Peyer's patch (tissue), 4 donors: ENCODE data around the gene ZDHHC6. TPM values are rescaled to one million over a fixed set of nuclear protein-coding genes. Genes with fewer than 3 reads are reported as not detected.

Source experiments
- DNase-seq, 3 donors: peaks; one replicate each; pipeline ENCODE4 v3.0.0-alpha.2; 2017 to 2019
- H3K27ac ChIP-seq, 4 donors: fragments of 200-600 bp; sonication (generic); one replicate each; pipeline ENCODE4 v1.5.1; 2016 to 2019
- H3K27me3 ChIP-seq, 2 donors: fragments of 200-600 bp; sonication (generic); one replicate each; pipeline ENCODE4 v1.5.1; 2019
- H3K36me3 ChIP-seq, 3 donors: fragments of 200-600 bp; sonication (generic); one replicate each; pipeline ENCODE4 v1.5.1; 2016 to 2019
- H3K4me1 ChIP-seq, 4 donors: fragments of 200-600 bp; sonication (generic); one replicate each; pipeline ENCODE4 v1.5.1; 2016 to 2019
- H3K4me3 ChIP-seq, 4 donors: fragments of 200-600 bp; sonication (generic); 1 replicate in 3 of 4; 2 replicates in 1 of 4; pipeline ENCODE4 v1.5.1; 2016 to 2019; ENCODE audit warnings: mild to moderate bottlenecking in 1 of 4
- H3K9me3 ChIP-seq, 4 donors: fragments of 200-600 bp; sonication (generic); one replicate each; pipeline ENCODE4 v1.5.1; 2016 to 2019; ENCODE audit warnings: mild to moderate bottlenecking in 1 of 4
- CTCF ChIP-seq, 6 experiments: fragments of 450-650 bp in 4 of 6; fragments of 200-600 bp in 2 of 6; sonication (generic) in 1 of 6; IDR thresholded peaks; one replicate each; pipeline ENCODE4 v1.5.1; 2017 to 2019; ENCODE audit warnings: antibody characterized with exemption in 6 of 6, mild to moderate bottlenecking in 3 of 6, moderate library complexity in 1 of 6
- POLR2A ChIP-seq, 2 donors: fragments of 450-650 bp; IDR thresholded peaks; one replicate each; pipeline ENCODE4 v1.5.1; 2017; ENCODE audit warnings: antibody characterized with exemption in 2 of 2, mild to moderate bottlenecking in 2 of 2, moderate library complexity in 2 of 2
- total RNA-seq, 4 donors: library from RNA; depleted of rRNA; stranded (reverse); fragments of >200 nt; gene quantifications; one replicate each; pipeline ENCODE4 v1.1.0, GENCODE V29; 2016

Gene ZDHHC6
- total RNA-seq, 4 donors from 2014 or later, result 28.4 to 53.8 (median 38.7) TPM

GRCh38 chr10:112429147-112429546, 17.6 kb downstream of the ZDHHC6 start:
- Histone ChIP-seq H3K36me3 (peaks cover 0 to 95% (median 0%) of the 10 kb centered on the region in 3 donors), H3K4me1 (no peaks in the 10 kb centered on the region), H3K27ac (peak overlapping the region in 3 of 4 donors; percentile 58 to 80 (median 66)), H3K4me3 (no peak overlapping the region), H3K27me3 (no peaks in the 10 kb centered on the region), H3K9me3 (no peaks in the 10 kb centered on the region)
- no peak for DNase-seq
- no peak for TF ChIP-seq POLR2A (IDR thresholded peaks at IDR 0.05)
- no peak for TF ChIP-seq CTCF (IDR thresholded peaks at IDR 0.05)

GRCh38 chr10:112426111-112426510, 20.6 kb downstream of the ZDHHC6 start:
- no peak for DNase-seq
- H3K27me3 ChIP-seq, result no peaks in the 10 kb centered on the region
- TF ChIP-seq POLR2A (IDR thresholded peaks at IDR 0.05) (no peak), CTCF (IDR thresholded peaks at IDR 0.05) (no peak)
- no peaks in the 10 kb centered on the region for H3K4me1 ChIP-seq
- H3K9me3 ChIP-seq, result no peaks in the 10 kb centered on the region
- H3K36me3 ChIP-seq, result peaks cover 0 to 91% (median 0%) of the 10 kb centered on the region in 3 donors
- H3K4me3 ChIP-seq, result no peak overlapping the region
- no peak overlapping the region for H3K27ac ChIP-seq

GRCh38 chr10:112424651-112425050, 22.1 kb downstream of the ZDHHC6 start:
- peak in 2 of 3 donors; percentile 54 to 76 for DNase-seq

GRCh38 chr10:112421731-112422130, 25.0 kb downstream of the ZDHHC6 start:
- Histone ChIP-seq H3K27ac (no peak overlapping the region), H3K36me3 (peaks cover 0 to 87% (median 0%) of the 10 kb centered on the region in 3 donors)

More at GRCh38 chr10:112424651-112425050, 22.1 kb downstream of the ZDHHC6 start:
- Histone ChIP-seq H3K4me3 (no peak overlapping the region), H3K9me3 (no peaks in the 10 kb centered on the region), H3K36me3 (peaks cover 0 to 91% (median 0%) of the 10 kb centered on the region in 3 donors), H3K4me1 (no peaks in the 10 kb centered on the region), H3K27ac (peak overlapping the region in 2 of 4 donors; percentile 25 to 51), H3K27me3 (no peaks in the 10 kb centered on the region)
- TF ChIP-seq POLR2A (IDR thresholded peaks at IDR 0.05) (no peak), CTCF (IDR thresholded peaks at IDR 0.05) (no peak)

GRCh38 chr10:112412696-112413095, 34.0 kb downstream of the ZDHHC6 start:
- H3K27me3 ChIP-seq, result no peaks in the 10 kb centered on the region
- peaks cover 0 to 77% (median 2%) of the 10 kb centered on the region in 3 donors for H3K36me3 ChIP-seq
- H3K4me1 ChIP-seq, result no peaks in the 10 kb centered on the region
- DNase-seq, result no peak
- H3K4me3 ChIP-seq, result no peak overlapping the region
- H3K9me3 ChIP-seq, result no peaks in the 10 kb centered on the region
- no peak for TF ChIP-seq CTCF (IDR thresholded peaks at IDR 0.05)
- no peak for TF ChIP-seq POLR2A (IDR thresholded peaks at IDR 0.05)
- H3K27ac ChIP-seq, result no peak overlapping the region

More at GRCh38 chr10:112421731-112422130, 25.0 kb downstream of the ZDHHC6 start:
- TF ChIP-seq CTCF (IDR thresholded peaks at IDR 0.05) (no peak), POLR2A (IDR thresholded peaks at IDR 0.05) (no peak)
- no peak for DNase-seq
- H3K4me1 ChIP-seq, result no peaks in the 10 kb centered on the region
- no peaks in the 10 kb centered on the region for H3K27me3 ChIP-seq
- H3K4me3 ChIP-seq, result no peak overlapping the region
- H3K9me3 ChIP-seq, result no peaks in the 10 kb centered on the region

- Histone ChIP-seq H3K9me3 (no peaks in the 10 kb centered on the region), H3K36me3 (peaks cover 0 to 74% (median 2%) of the 10 kb centered on the region in 3 donors), H3K4me1 (no peaks in the 10 kb centered on the region), H3K4me3 (no peak overlapping the region), H3K27ac (peak overlapping the region in 1 of 4 donors; percentile 17), H3K27me3 (no peaks in the 10 kb centered on the region)
- DNase-seq, result no peak
- TF ChIP-seq CTCF (IDR thresholded peaks at IDR 0.05) (no peak), POLR2A (IDR thresholded peaks at IDR 0.05) (no peak)
These were observed 37.0 kb downstream of the ZDHHC6 start for GRCh38 chr10:112409755-112410154.
